GM10248 (cell line): ENCODE data around the gene SART1.

ENCODE experiments used
- CTCF ChIA-PET: fragments of 300-600 bp; sonication (Branson Sonifier 250); formaldehyde crosslinking; extraction: SDS; loops from one replicate; lab custom pipeline; 2021; ENCODE audit warnings: antibody characterized with exemption; lab: Yijun Ruan, JAX
- POLR2A ChIA-PET: fragments of 350-650 bp; sonication (Branson Sonifier 250); formaldehyde crosslinking; extraction: SDS; loops from one replicate; lab custom pipeline; 2020; ENCODE audit warnings: antibody characterized with exemption; lab: Yijun Ruan, JAX
- DNase-seq: peaks from one replicate; pipeline ENCODE4 v3.0.0; 2012; ENCODE audit errors: extremely low spot score
- TF ChIP-seq, protein P1 (sequence below): IDR thresholded peaks from 2 replicates; pipeline ENCODE4 v1.5.1; 2012; ENCODE audit warnings: mild to moderate bottlenecking, low read depth; ENCODE audit errors: extremely low read depth, missing control alignments, control extremely low read depth

SART1 gene

DNA sequence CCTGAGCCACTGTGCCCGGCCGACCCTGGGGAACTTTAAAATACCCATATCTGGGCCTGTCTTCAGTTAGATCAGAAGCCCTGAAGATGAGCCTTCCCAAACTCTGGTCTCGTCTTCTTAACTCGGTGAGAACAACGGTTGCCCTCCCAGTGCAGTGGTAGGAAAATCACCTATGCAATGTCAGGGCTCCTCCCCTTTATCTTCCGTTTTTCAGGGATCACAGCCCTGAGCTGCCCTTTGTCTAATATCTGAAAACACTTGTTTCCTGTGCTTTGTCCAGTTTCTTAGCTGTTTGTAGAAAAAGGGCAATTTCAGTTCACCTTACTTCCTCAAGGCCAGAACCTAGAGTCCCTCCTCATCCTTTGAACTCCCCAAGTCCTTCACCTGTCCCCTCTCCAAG is 32.9 kb upstream of the SART1 start:
- TF ChIP-seq, protein P1, sequence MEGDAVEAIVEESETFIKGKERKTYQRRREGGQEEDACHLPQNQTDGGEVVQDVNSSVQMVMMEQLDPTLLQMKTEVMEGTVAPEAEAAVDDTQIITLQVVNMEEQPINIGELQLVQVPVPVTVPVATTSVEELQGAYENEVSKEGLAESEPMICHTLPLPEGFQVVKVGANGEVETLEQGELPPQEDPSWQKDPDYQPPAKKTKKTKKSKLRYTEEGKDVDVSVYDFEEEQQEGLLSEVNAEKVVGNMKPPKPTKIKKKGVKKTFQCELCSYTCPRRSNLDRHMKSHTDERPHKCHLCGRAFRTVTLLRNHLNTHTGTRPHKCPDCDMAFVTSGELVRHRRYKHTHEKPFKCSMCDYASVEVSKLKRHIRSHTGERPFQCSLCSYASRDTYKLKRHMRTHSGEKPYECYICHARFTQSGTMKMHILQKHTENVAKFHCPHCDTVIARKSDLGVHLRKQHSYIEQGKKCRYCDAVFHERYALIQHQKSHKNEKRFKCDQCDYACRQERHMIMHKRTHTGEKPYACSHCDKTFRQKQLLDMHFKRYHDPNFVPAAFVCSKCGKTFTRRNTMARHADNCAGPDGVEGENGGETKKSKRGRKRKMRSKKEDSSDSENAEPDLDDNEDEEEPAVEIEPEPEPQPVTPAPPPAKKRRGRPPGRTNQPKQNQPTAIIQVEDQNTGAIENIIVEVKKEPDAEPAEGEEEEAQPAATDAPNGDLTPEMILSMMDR: no peak
- ChIA-PET CTCF (interaction anchor here (1.0 to 2.1 kb wide), 3 partner anchors 15 to 69 kb away, joined by 3 to 5 read pairs (median 3); partner anchors contain the start of gene CCDC85B), POLR2A (no interaction called here)
- DNase-seq: no peak

DNA sequence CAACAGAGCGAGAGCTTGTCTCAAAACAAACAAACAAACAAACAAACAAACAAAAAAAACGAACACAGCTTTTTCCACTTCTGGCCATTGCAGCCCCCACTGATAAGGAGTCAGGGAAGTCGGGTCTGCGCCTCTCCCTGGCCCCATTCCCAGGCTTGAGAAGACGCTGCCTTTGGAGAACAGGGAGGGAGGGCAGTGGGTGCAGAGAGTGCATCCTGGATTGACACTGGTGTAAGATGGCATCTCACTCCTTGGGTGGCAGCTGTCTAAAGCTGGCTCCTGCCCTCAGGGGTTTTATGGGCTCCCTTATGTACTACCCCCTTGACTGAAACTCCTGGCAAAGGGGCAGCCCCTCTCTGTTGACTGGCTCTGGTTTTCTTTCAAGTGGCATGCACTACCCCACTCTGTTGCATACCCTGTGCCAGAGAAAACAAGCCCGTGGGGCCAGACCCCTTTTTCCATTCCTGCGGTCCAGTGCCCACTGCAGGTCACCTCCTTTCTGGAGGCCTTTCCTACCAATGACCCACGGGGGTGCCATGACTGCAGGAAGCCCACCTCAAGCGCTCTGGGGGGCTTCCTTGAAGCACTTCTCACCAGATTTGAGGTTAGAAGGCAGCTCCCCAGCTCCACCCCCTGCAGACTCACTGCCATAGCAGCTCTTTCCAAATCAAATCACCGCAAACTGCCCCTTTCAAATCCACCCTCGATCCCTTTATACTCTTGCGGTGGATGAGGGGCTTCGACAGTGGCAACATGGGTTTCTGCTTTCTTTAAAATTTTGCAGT is 29.6 kb upstream of the SART1 start:
- TF ChIP-seq, protein P1: peak; percentile 13
- POLR2A ChIA-PET: no interaction called here
- no peak for DNase-seq
- CTCF ChIA-PET: interaction anchor here (0.9 to 1.9 kb wide), 2 partner anchors 44 to 47 kb away, joined by 5 read pairs; partner anchors contain the start of gene FIBP

DNA sequence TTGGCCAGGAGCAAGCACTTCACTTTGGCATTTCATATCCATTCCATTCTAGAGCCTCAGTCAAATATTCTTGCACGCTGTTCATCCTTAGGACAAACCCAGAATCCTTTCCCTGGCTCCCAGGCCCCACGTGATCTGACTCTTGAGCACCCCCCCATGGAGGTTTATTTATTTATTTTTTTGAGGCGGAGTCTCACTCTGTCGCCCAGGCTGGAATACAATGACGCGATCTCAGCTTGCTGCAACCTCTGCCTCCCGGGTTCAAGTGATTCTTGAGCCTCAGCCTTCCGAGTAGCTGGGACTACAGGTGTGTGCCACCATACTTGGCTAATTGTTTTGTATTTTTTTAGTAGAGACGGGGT is 29.0 kb upstream of the SART1 start:
- TF ChIP-seq, protein P1: no peak
- DNase-seq: no peak
- CTCF ChIA-PET: interaction anchor here (0.9 to 1.9 kb wide), 4 partner anchors 9 to 48 kb away, joined by 3 to 5 read pairs (median 4); partner anchors contain the start of gene FIBP
- POLR2A ChIA-PET: no interaction called here

DNA sequence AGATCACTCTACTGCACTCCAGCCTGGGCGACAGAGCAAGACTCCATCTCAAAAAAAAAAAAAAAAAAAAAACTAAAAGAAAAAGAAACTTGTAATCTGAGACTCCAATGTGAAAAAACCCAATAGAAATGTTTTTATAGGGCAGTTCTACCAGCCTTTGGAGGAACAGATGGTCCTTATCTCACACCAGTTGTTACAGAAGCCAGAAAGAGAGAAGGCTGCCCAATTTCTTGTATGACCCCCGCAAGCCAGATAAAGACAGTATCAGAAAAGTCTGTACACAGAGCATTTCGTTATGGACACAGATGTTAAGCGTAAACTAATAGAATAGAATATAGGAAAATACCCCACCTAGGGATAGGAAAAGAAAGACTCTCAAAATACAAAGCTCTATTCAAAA is 27.5 kb upstream of the SART1 start:
- ChIA-PET CTCF (interaction anchor here (0.8 to 5.2 kb wide), 4 partner anchors 14 to 49 kb away, joined by 3 to 24 read pairs (median 4); partner anchors contain the start of gene CCDC85B), POLR2A (no interaction called here)
- TF ChIP-seq, protein P1: no peak
- DNase-seq: no peak

DNA sequence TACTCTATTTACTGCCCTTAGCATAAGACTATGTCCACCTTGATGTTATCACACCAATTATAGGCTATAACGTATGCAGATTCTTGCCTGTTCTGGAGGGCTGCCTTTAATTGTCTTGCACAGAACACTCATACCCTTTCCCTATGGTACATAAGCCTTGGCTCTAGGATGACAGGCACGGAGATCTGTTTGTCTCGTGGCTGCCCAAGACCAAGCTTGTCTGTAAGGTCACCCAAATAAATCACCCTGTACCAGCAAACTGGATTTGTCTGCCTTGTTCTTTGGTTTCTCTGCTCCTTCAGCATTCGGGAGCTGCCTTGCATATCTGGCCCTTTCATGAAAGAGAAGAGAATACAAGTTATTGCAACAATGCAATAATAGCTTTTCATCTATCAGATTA is 23.8 kb upstream of the SART1 start:
- ChIA-PET CTCF (interaction anchor here (1.0 to 5.2 kb wide), 5 partner anchors 15 to 85 kb away, joined by 3 to 24 read pairs (median 4); partner anchors contain the start of gene MUS81), POLR2A (no interaction called here)
- no peak for DNase-seq
- TF ChIP-seq, protein P1: no peak

DNA sequence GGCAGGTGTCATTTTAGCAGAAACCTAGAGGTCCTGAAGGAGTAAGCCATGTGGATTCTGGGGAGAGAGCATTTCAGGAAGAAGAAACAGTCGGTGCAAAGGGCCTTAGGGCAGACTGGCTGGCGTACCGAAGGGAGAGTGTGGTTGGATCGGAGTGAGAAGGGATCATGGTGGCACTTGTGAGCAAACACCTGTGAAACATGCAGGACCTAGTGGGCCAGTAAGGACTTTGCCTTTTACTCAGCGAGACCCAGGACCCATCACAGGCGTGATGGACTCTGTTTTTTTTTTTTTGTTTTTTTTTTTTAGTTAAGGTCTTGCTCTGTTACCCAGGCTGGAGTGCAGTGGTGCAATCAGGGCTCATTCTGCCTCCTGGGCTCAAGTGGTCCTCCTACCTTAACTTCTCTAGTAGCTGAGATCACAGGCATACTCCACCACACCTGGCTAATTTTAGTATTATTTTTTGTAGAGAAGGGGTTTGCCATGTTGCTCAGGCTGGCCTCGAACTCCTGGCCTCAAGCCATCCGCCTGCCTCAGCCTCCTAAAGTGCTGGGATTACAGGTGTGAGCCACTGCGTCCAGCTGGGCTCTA is 19.7 kb upstream of the SART1 start:
- DNase-seq: no peak
- TF ChIP-seq, protein P1: no peak
- ChIA-PET POLR2A (no interaction called here), CTCF (interaction anchor here (1.2 to 2.1 kb wide), 2 partner anchors 54 to 57 kb away, joined by 3 to 7 read pairs; partner anchors contain the start of gene FIBP)
